ENCODE results near the gene REC114.

GRCh38 chr15:73440571-73440970 lies 2.4 kb upstream of the REC114 start:
- TF ChIP-seq CTCF (IDR thresholded peaks at IDR 0.05; ENCODE audit: extremely low read depth in 1 of 2, insufficient read depth in 1 of 2, low read depth in 1 of 2, low read length in 2 of 2) = no peak
- TF ChIP-seq POLR2A (IDR thresholded peaks at IDR 0.05; ENCODE audit: low read depth, low read length) = no peak
- TF ChIP-seq POLR2AphosphoS5 (IDR thresholded peaks at IDR 0.05; ENCODE audit: insufficient read depth, low read depth, low read length) = no peak
- TF ChIP-seq FOS (IDR thresholded peaks at IDR 0.05; ENCODE audit: borderline replicate concordance, insufficient read depth, low read length) = no peak
